Activated CD8-positive, alpha-beta T cell treated with anti-CD3 and anti-CD28 coated beads, Interleukin-2, amount 10 ng/mL, durations not matched to agents 7 days and 5 days (primary cell): ENCODE data around the gene NFAT5. TPM values are rescaled to one million over a fixed set of nuclear protein-coding genes. Genes with fewer than 3 reads are reported as not detected.
"Not testable (repeated sequence)": the region's sequence is repeated elsewhere in the genome, so short reads cannot be mapped to it uniquely, and the experiment has no call there.

Source experiments
- ATAC-seq: fragments of 150-1000 bp; cut with Tn5 transposase; one replicate; pipeline ENCODE4 v1.10.0; 2021; ENCODE audit warnings: moderate library complexity
- CTCF ChIA-PET: fragments of 350-600 bp; sonication (Branson Sonifier 250); formaldehyde crosslinking; loops from one replicate; lab custom pipeline; 2021; ENCODE audit warnings: antibody characterized with exemption; lab: Charles Lee
- POLR2A ChIA-PET: fragments of 350-600 bp; sonication (Branson Sonifier 250); formaldehyde crosslinking; loops from one replicate; lab custom pipeline; 2021; ENCODE audit warnings: antibody characterized with exemption; lab: Charles Lee
- DNase-seq: peaks from one replicate; pipeline ENCODE4 v3.0.0-alpha.2; 2020
- H3K27ac Mint-ChIP-seq: one replicate; pipeline ENCODE4 v1.8.0; 2021; ENCODE audit warnings: mild to moderate bottlenecking, mixed read lengths
- H3K27me3 Mint-ChIP-seq: one replicate; pipeline ENCODE4 v1.8.0; 2021; ENCODE audit warnings: low read depth, mixed read lengths
- H3K36me3 Mint-ChIP-seq: one replicate; pipeline ENCODE4 v1.8.0; 2021; ENCODE audit warnings: low read depth, mixed read lengths
- H3K4me1 Mint-ChIP-seq: one replicate; pipeline ENCODE4 v1.8.0; 2021; ENCODE audit warnings: low read depth, mixed read lengths
- H3K4me3 Mint-ChIP-seq: one replicate; pipeline ENCODE4 v1.8.0; 2021; ENCODE audit warnings: mild to moderate bottlenecking, mixed read lengths
- H3K9me3 Mint-ChIP-seq: one replicate; pipeline ENCODE4 v1.8.0; 2022; ENCODE audit warnings: mixed read lengths; ENCODE audit not compliant: insufficient read depth
- total RNA-seq, 2 experiments: library from RNA; stranded (reverse); gene quantifications; one replicate each; pipeline ENCODE4 v1.2.3, GENCODE V29; 2021

NFAT5 gene, protein sequence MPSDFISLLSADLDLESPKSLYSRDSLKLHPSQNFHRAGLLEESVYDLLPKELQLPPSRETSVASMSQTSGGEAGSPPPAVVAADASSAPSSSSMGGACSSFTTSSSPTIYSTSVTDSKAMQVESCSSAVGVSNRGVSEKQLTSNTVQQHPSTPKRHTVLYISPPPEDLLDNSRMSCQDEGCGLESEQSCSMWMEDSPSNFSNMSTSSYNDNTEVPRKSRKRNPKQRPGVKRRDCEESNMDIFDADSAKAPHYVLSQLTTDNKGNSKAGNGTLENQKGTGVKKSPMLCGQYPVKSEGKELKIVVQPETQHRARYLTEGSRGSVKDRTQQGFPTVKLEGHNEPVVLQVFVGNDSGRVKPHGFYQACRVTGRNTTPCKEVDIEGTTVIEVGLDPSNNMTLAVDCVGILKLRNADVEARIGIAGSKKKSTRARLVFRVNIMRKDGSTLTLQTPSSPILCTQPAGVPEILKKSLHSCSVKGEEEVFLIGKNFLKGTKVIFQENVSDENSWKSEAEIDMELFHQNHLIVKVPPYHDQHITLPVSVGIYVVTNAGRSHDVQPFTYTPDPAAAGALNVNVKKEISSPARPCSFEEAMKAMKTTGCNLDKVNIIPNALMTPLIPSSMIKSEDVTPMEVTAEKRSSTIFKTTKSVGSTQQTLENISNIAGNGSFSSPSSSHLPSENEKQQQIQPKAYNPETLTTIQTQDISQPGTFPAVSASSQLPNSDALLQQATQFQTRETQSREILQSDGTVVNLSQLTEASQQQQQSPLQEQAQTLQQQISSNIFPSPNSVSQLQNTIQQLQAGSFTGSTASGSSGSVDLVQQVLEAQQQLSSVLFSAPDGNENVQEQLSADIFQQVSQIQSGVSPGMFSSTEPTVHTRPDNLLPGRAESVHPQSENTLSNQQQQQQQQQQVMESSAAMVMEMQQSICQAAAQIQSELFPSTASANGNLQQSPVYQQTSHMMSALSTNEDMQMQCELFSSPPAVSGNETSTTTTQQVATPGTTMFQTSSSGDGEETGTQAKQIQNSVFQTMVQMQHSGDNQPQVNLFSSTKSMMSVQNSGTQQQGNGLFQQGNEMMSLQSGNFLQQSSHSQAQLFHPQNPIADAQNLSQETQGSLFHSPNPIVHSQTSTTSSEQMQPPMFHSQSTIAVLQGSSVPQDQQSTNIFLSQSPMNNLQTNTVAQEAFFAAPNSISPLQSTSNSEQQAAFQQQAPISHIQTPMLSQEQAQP (N-terminal part only)
- 10 to 100 TPM; 16.8 to 17.5 TPM for total RNA-seq

DNA sequence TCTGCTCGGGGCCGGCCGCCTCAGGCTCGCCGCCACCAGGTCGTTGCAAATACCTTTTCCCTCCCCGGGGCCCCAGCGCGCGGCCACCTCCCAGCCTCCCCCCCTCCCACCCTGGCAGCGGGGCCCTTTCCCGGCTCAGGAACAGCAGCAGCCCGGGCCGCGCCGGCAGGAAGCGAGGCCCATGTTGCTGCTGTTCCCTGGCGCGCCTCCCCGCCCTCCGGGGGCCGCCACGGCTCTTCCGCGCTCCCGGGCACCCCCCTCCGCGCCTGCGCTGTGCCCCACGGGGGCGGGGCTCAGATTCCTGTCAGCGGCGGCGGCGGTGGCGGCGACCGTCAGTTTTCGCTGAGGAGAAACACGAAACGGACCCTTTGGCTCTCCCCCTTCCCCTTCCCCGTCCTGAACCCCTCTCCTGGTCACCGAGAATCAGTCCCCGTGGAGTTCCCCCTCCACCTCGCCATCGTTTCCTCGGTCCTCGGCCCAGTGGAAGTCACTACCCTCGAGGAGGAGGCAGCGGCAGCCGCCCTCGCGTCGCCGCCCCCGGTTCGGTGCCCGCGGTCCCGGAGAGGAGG lies at the start of gene NFAT5:
TSS of gene NFAT5 (plus strand) at position 296 of the 569 bp plus-strand sequence. CDS start 336 bp downstream, outside the sequence.
- DNase-seq (peak; percentile 88), ATAC-seq (peak; percentile 66)
- H3K4me1 Mint-ChIP-seq: peaks cover 44% of the 10 kb centered on the region
- peak within 1 kb of the TSS; percentile 95 for H3K27ac Mint-ChIP-seq
- H3K36me3 Mint-ChIP-seq: peaks cover 14% of the 10 kb centered on the region
- POLR2A ChIA-PET: interaction anchor here (1.2 kb wide), 1 partner anchor 141 kb away, joined by 5 read pairs; the partner anchor contains the start of gene CYB5B
- H3K4me3 Mint-ChIP-seq: peak within 1 kb of the TSS; percentile 96
- H3K27me3 Mint-ChIP-seq: no peaks in the 10 kb centered on the region
- CTCF ChIA-PET: no interaction called here
- no peaks in the 10 kb centered on the region for H3K9me3 Mint-ChIP-seq

DNA sequence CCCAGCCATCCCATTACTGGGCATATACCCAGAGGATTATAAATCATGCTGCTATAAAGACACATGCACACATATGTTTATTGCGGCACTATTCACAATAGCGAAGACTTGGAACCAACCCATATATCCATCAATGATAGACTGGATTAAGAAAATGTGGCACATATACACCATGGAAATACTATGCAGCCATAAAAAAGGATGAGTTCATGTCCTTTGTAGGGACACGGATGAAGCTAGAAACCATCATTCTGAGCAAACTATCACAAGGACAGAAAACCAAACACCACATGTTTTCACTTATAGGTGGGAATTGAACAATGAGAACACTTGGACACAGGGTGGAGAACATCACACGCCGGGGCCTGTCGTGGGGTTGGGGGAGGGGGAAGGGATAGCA lies 47.9 kb upstream of the NFAT5 start:
- H3K9me3 Mint-ChIP-seq, H3K27me3 Mint-ChIP-seq, H3K36me3 Mint-ChIP-seq, ATAC-seq, CTCF ChIA-PET, DNase-seq, H3K27ac Mint-ChIP-seq, POLR2A ChIA-PET, H3K4me3 Mint-ChIP-seq: not testable (repeated sequence)
- H3K4me1 Mint-ChIP-seq: peaks cover 29% of the 10 kb centered on the region

DNA sequence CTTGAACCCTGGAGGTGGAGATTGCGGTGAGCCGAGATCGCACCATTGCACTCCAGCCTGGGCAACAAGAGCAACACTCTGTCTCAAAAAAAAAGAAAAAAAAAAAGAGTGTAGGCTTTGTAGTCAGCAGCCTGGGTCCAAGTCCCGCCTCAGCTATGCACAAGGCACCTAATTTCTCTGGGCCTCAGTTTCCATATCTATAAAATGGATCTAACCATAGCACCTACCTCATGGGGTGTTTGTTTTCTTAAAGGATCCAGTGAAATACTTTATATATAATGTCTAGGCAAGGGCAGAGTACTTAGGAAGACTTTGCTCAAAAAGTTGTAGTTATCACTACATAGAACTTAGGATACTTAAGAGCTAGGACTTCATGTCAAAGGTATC lies 45.4 kb upstream of the NFAT5 start:
- no peaks in the 10 kb centered on the region for H3K36me3 Mint-ChIP-seq
- DNase-seq (no peak), ATAC-seq (no peak)
- H3K4me3 Mint-ChIP-seq: no peak overlapping the region
- H3K9me3 Mint-ChIP-seq: no peaks in the 10 kb centered on the region
- ChIA-PET POLR2A (interaction anchor here (0.5 to 1.1 kb wide), 4 partner anchors 9 to 110 kb away, joined by 3 to 5 read pairs (median 3); no protein-coding TSS in a partner anchor), CTCF (interaction anchor here (1.3 to 1.9 kb wide), 3 partner anchors 122 to 410 kb away, joined by 3 to 5 read pairs (median 4); no protein-coding TSS in a partner anchor)
- H3K27me3 Mint-ChIP-seq: no peaks in the 10 kb centered on the region
- peak overlapping the region; percentile 84 for H3K27ac Mint-ChIP-seq
- peaks cover 29% of the 10 kb centered on the region for H3K4me1 Mint-ChIP-seq

DNA sequence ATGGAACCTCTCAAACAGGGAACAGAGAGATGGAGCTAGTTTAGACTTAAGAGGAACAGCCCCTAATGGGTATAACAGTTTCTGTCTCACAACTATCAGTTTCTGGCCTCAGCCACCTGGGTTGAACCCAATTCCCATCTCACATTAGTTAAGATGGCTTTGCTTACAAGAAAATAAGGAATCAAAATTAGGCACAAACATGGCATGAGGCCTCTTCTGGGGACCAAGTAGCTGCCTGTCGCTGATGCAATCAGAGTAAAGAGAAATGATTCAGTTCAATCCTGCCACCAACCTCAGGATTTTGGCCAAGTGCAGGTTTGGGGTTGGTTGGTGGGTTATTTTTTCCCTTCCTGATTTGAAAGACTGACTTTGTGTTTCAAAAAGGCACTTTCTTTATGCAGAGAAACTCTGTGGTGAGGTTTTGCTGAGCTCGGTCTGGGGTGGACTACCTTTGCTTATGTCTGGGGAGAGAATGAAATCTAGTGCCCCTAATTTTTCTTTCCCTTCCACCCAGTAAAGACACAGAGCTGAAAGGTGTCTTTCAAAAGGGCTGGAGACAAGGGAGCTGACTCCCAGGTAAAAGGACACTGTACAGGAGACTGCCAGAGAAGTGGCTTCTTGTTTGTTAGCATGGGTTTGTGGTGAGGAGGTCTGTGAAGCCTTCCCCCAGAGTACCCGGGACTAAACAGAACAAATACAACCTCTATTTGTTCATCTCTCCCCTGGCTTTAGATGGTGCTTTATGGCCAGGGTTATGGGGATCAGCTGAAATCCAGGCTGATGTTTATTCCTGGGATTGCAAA lies 44.8 kb upstream of the NFAT5 start:
- peak; percentile 64 for DNase-seq
- ChIA-PET CTCF (interaction anchor here (1.0 to 1.9 kb wide), 4 partner anchors 123 to 409 kb away, joined by 3 to 5 read pairs (median 4); no protein-coding TSS in a partner anchor), POLR2A (interaction anchor here (0.5 to 1.1 kb wide), 5 partner anchors 9 to 109 kb away, joined by 3 to 5 read pairs (median 3); no protein-coding TSS in a partner anchor)
- Mint-ChIP-seq H3K9me3 (no peaks in the 10 kb centered on the region), H3K27ac (peak overlapping the region; percentile 84), H3K4me3 (peak overlapping the region; percentile 12), H3K4me1 (peaks cover 29% of the 10 kb centered on the region), H3K36me3 (no peaks in the 10 kb centered on the region), H3K27me3 (no peaks in the 10 kb centered on the region)
- peak; percentile 81 for ATAC-seq

DNA sequence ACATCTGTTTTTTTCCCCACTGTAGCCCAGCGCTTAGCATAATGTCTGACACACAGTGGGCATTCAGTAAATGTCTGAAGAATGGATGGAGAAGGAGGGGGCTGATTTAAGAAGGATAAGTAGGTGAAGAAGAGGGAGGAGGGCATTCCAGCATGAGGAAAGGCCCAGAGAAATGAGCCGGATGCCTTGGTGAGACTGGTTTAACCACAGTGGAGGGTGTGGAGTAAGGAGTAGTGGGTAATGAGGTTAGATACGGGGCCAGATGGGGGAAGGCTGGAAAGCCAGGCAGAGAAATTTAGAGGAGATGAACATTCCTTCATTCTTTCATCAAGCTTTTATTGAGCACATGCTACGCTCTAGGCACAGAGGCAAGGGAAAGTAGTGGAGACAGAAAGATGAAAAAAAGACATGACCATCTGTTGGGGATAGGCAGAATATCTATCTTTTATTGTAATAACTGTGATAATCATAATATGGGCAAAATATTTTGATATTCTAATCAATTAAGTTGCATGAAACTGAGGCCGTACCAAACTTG lies 43.7 kb upstream of the NFAT5 start:
- Mint-ChIP-seq H3K9me3 (no peaks in the 10 kb centered on the region), H3K4me1 (peaks cover 29% of the 10 kb centered on the region), H3K27ac (no peak overlapping the region), H3K36me3 (no peaks in the 10 kb centered on the region), H3K27me3 (no peaks in the 10 kb centered on the region), H3K4me3 (no peak overlapping the region)
- ChIA-PET CTCF (interaction anchor here (1.0 kb wide), 1 partner anchor 126 kb away, joined by 3 read pairs; no protein-coding TSS in a partner anchor), POLR2A (no interaction called here)
- ATAC-seq (no peak), DNase-seq (no peak)

DNA sequence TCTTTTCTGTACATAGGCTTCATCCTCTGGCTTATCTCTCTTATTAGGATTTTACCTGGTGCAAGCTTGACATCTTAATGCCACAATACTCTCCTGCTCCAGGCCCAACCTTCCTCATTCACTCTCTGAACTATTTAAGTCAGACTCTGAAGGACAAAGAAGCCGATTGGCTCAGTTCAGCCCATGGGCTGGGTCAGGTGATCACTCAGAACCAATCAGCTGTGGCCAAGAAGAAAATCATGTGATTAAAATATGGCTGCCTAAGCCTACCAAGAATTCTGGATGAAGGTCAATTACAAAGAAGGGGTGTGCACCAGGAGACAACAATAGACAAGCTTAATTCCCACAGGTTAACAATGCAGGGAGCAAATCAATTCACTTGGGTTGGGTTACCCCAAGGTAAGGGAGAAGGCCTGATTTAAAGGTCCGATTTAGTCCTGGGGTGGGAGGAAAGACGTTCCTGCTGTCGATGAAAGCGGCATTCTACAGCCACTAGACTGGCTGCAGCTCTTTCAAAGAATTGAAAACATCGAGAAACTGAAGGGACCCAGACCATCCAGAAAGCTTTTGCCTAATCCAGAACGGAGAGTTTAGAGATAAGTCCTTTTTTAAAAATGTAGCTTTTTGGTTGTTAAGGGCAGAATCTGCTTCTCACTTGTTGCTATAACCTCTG lies 42.9 kb upstream of the NFAT5 start:
- no peaks in the 10 kb centered on the region for H3K9me3 Mint-ChIP-seq
- H3K4me1 Mint-ChIP-seq: peaks cover 29% of the 10 kb centered on the region
- H3K27me3 Mint-ChIP-seq: no peaks in the 10 kb centered on the region
- ChIA-PET CTCF (no interaction called here), POLR2A (interaction anchor here (0.7 kb wide), 1 partner anchor 41 kb away, joined by 3 read pairs; no protein-coding TSS in a partner anchor)
- no peak overlapping the region for H3K4me3 Mint-ChIP-seq
- no peak overlapping the region for H3K27ac Mint-ChIP-seq
- no peaks in the 10 kb centered on the region for H3K36me3 Mint-ChIP-seq
- DNase-seq (no peak), ATAC-seq (no peak)

DNA sequence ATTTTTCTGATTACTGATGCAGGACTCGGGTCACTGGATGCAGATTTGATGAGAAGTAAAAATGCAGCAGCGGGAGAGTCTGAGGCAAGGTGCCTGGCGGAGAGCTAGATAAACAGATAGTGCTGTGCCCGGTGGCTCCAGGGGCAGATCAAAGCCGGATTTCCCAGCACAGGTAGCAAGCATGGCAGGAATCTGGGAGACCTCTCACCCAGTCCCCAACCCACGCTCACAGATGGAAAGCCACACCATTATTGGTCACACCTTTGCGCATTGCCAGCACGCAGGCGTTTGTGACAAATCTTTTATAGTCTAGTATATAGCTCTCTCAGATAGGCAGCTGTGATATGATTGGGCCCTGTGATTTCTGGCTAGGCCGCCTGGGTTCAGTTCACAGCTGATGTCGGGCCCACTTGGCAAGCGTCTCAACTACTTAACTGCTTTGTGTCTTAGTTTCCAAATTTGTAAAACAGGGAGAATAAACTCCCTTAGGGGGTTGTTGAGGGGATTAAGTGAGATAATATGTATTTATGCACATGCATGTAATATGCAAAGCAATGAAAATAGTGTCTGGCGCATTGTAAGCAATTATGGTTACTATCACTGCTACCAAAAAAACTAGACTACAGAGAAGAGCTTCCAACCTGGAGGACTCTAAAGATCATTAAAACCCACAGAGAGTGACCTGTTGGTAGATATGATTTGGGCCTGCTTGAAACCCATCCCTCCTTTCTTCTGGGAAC lies 42.0 kb upstream of the NFAT5 start:
- no peak overlapping the region for H3K27ac Mint-ChIP-seq
- no peak for DNase-seq
- H3K36me3 Mint-ChIP-seq: no peaks in the 10 kb centered on the region
- ChIA-PET POLR2A (no interaction called here), CTCF (interaction anchor here (0.9 kb wide), 1 partner anchor 15 kb away, joined by 3 read pairs; no protein-coding TSS in a partner anchor)
- peaks cover 29% of the 10 kb centered on the region for H3K4me1 Mint-ChIP-seq
- no peaks in the 10 kb centered on the region for H3K27me3 Mint-ChIP-seq
- H3K9me3 Mint-ChIP-seq: no peaks in the 10 kb centered on the region
- ATAC-seq: no peak
- H3K4me3 Mint-ChIP-seq: no peak overlapping the region

DNA sequence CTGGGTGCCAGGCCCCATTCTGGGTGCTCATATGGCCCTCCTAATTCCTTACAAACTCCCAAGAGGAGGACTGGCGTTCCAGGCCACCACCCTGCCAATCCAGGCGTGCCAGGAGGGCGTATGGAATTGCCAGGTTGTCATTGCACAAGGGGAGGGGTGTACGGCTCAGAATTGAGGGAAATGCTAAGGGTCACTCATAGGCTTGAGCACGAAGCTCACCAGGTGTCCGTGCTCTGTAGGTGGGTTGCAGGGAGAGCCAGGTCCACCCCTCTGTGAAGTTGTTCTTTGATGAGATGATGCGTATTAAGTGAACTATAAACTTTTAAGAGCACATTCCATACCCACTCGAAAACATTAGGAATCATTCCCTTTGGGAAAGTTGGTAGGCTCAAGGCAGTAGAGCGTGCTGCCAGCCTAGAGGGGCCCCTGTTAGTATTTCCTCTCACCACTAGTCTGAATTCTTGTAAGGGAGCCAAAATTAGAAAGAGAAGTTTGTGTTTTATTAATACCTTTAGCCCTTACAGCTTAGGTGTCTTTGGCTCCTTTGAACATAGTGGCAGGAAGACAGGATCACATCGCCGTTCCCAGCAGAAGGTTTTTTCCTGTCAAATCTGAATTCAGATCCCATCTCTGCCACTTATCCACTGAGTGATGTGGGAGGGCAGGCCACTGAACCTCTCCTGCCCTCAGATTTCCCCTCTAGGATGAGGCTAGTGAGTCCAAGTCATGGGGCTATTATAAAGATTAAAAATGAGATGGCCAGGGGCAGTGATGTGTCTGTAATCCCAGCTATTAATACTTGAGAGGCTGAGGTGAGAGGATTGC lies 38.7 kb upstream of the NFAT5 start:
- CTCF ChIA-PET: interaction anchor here (1.6 kb wide), 1 partner anchor 10 kb away, joined by 3 read pairs; no protein-coding TSS in a partner anchor
- H3K27me3 Mint-ChIP-seq: no peaks in the 10 kb centered on the region
- no peaks in the 10 kb centered on the region for H3K36me3 Mint-ChIP-seq
- POLR2A ChIA-PET: interaction anchor here (0.6 kb wide), 1 partner anchor 220 kb away, joined by 3 read pairs; no protein-coding TSS in a partner anchor
- H3K9me3 Mint-ChIP-seq: no peaks in the 10 kb centered on the region
- no peak overlapping the region for H3K27ac Mint-ChIP-seq
- peaks cover 25% of the 10 kb centered on the region for H3K4me1 Mint-ChIP-seq
- no peak for DNase-seq
- H3K4me3 Mint-ChIP-seq: no peak overlapping the region
- no peak for ATAC-seq

DNA sequence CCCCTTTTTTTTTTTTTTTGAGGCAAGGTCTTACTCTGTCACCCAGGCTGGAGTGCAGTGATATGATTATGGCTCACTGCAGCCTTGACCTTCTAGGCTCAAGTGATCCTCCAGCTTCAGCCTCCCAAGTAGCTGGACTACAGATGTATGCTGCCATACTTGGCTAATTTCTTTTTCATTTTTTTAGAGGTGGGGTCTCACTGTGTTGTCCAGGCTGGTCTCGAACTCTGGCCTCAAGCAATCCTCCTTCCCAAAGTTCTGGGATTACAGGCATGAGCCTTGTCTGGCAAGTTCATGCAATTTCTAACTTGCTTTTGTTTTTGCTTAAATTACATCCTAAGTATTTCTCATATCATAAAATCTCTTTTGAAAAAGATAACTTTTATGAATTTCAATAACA lies 33.8 kb upstream of the NFAT5 start:
- Mint-ChIP-seq H3K27me3 (no peaks in the 10 kb centered on the region), H3K4me1 (peaks cover 17% of the 10 kb centered on the region), H3K27ac (no peak overlapping the region), H3K4me3 (no peak overlapping the region), H3K36me3 (no peaks in the 10 kb centered on the region), H3K9me3 (no peaks in the 10 kb centered on the region)
- POLR2A ChIA-PET: no interaction called here
- CTCF ChIA-PET: no interaction called here
- no peak for ATAC-seq
- DNase-seq: no peak
